ENCODE data around the gene GAGE12G.
"Not testable (repeated sequence)": the region's sequence is repeated elsewhere in the genome, so short reads cannot be mapped to it uniquely, and the experiment has no call there.

GAGE12G gene, protein sequence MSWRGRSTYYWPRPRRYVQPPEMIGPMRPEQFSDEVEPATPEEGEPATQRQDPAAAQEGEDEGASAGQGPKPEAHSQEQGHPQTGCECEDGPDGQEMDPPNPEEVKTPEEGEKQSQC

DNA sequence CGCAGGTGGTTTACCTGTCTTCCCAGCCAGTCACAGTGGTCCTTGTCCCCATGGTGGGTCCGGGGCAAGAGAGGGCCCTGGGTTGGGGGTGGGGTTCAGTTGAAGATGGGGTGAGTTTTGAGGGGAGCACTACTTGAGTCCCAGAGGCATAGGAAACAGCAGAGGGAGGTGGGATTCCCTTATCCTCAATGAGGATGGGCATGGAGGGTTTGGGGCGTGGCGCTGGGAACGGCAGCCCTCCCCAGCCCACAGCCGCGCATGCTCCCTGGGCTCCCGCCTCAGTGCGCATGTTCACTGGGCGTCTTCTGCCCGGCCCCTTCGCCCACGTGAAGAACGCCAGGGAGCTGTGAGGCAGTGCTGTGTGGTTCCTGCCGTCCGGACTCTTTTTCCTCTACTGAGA lies at the start of gene GAGE12G:
TSS of gene GAGE12G (plus strand) at position 301 of the 400 bp plus-strand sequence. CDS start 1,155 bp downstream, outside the sequence.
- DNase-seq (ENCODE audit: low read depth, low spot score) = not testable (repeated sequence)

DNA sequence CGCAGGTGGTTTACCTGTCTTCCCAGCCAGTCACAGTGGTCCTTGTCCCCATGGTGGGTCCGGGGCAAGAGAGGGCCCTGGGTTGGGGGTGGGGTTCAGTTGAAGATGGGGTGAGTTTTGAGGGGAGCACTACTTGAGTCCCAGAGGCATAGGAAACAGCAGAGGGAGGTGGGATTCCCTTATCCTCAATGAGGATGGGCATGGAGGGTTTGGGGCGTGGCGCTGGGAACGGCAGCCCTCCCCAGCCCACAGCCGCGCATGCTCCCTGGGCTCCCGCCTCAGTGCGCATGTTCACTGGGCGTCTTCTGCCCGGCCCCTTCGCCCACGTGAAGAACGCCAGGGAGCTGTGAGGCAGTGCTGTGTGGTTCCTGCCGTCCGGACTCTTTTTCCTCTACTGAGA lies 38.3 kb upstream of the GAGE12G start, which contains the start of gene GAGE12C:
TSS of gene GAGE12C (plus strand) at position 301 of the 400 bp plus-strand sequence. CDS start 1,155 bp downstream, outside the sequence.
- not testable (repeated sequence) for DNase-seq (ENCODE audit: low read depth, low spot score)

DNA sequence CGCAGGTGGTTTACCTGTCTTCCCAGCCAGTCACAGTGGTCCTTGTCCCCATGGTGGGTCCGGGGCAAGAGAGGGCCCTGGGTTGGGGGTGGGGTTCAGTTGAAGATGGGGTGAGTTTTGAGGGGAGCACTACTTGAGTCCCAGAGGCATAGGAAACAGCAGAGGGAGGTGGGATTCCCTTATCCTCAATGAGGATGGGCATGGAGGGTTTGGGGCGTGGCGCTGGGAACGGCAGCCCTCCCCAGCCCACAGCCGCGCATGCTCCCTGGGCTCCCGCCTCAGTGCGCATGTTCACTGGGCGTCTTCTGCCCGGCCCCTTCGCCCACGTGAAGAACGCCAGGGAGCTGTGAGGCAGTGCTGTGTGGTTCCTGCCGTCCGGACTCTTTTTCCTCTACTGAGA lies 28.8 kb upstream of the GAGE12G start, which contains the start of gene GAGE12D:
TSS of gene GAGE12D (plus strand) at position 301 of the 400 bp plus-strand sequence. CDS start 1,155 bp downstream, outside the sequence.
- not testable (repeated sequence) for DNase-seq (ENCODE audit: low read depth, low spot score)

DNA sequence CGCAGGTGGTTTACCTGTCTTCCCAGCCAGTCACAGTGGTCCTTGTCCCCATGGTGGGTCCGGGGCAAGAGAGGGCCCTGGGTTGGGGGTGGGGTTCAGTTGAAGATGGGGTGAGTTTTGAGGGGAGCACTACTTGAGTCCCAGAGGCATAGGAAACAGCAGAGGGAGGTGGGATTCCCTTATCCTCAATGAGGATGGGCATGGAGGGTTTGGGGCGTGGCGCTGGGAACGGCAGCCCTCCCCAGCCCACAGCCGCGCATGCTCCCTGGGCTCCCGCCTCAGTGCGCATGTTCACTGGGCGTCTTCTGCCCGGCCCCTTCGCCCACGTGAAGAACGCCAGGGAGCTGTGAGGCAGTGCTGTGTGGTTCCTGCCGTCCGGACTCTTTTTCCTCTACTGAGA lies 19.2 kb upstream of the GAGE12G start, which contains the start of gene GAGE12E:
TSS of gene GAGE12E (plus strand) at position 301 of the 400 bp plus-strand sequence. CDS start 1,155 bp downstream, outside the sequence.
- not testable (repeated sequence) for DNase-seq (ENCODE audit: low read depth, low spot score)

DNA sequence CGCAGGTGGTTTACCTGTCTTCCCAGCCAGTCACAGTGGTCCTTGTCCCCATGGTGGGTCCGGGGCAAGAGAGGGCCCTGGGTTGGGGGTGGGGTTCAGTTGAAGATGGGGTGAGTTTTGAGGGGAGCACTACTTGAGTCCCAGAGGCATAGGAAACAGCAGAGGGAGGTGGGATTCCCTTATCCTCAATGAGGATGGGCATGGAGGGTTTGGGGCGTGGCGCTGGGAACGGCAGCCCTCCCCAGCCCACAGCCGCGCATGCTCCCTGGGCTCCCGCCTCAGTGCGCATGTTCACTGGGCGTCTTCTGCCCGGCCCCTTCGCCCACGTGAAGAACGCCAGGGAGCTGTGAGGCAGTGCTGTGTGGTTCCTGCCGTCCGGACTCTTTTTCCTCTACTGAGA lies 9.7 kb upstream of the GAGE12G start, which contains the start of gene GAGE12F:
TSS of gene GAGE12F (plus strand) at position 301 of the 400 bp plus-strand sequence. CDS start 1,155 bp downstream, outside the sequence.
- DNase-seq (ENCODE audit: low read depth, low spot score) = not testable (repeated sequence)

DNA sequence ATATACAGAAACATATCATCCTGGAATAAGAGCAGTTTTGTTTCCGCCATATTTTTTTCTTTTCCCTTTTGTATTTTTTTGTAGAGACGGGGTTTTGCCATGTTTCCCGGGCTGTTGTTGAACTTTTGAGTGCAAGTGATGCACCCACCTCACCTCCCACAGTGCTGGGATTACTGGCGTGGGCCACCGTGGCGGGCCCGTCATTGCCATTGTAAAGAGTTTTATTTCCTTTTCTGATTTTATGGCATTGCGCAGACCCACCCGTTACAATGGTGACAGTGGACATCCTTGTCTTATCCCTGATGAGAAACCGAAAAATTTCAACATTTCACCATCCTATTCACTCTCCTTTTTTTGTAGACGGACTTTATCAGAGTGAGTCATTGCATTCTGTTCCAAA lies 1.5 kb upstream of the GAGE12G start:
- DNase-seq (ENCODE audit: low read depth, low spot score) = not testable (repeated sequence)

DNA sequence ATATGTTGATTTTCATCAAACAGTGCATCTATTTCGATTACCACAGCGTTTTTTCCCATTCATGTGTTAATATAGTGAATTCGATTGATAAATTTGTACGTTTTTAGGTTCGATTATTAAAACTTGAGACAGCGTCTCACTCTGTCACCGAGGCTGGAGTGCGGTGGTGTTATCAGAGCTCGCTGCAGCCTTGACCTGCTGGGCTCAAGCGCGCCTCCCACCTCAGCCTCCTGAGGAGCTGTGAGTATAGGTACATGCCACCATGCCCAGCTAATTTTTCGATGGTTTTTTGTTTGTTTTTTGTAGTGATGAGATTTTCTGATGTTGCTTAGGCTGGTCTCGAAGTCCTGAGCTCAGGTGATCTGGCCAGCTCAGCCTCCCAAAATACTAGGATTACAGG lies 1.0 kb upstream of the GAGE12G start:
- not testable (repeated sequence) for DNase-seq (ENCODE audit: low read depth, low spot score)

DNA sequence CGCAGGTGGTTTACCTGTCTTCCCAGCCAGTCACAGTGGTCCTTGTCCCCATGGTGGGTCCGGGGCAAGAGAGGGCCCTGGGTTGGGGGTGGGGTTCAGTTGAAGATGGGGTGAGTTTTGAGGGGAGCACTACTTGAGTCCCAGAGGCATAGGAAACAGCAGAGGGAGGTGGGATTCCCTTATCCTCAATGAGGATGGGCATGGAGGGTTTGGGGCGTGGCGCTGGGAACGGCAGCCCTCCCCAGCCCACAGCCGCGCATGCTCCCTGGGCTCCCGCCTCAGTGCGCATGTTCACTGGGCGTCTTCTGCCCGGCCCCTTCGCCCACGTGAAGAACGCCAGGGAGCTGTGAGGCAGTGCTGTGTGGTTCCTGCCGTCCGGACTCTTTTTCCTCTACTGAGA lies 9.4 kb downstream of the GAGE12G start, which contains the start of gene GAGE12H:
TSS of gene GAGE12H (plus strand) at position 301 of the 400 bp plus-strand sequence. CDS start 1,155 bp downstream, outside the sequence.
- not testable (repeated sequence) for DNase-seq (ENCODE audit: low read depth, low spot score)

DNA sequence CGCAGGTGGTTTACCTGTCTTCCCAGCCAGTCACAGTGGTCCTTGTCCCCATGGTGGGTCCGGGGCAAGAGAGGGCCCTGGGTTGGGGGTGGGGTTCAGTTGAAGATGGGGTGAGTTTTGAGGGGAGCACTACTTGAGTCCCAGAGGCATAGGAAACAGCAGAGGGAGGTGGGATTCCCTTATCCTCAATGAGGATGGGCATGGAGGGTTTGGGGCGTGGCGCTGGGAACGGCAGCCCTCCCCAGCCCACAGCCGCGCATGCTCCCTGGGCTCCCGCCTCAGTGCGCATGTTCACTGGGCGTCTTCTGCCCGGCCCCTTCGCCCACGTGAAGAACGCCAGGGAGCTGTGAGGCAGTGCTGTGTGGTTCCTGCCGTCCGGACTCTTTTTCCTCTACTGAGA lies 19.0 kb downstream of the GAGE12G start, which contains the start of gene GAGE2A:
TSS of gene GAGE2A (plus strand) at position 301 of the 400 bp plus-strand sequence. CDS start 1,155 bp downstream, outside the sequence.
- DNase-seq (ENCODE audit: low read depth, low spot score) = not testable (repeated sequence)

DNA sequence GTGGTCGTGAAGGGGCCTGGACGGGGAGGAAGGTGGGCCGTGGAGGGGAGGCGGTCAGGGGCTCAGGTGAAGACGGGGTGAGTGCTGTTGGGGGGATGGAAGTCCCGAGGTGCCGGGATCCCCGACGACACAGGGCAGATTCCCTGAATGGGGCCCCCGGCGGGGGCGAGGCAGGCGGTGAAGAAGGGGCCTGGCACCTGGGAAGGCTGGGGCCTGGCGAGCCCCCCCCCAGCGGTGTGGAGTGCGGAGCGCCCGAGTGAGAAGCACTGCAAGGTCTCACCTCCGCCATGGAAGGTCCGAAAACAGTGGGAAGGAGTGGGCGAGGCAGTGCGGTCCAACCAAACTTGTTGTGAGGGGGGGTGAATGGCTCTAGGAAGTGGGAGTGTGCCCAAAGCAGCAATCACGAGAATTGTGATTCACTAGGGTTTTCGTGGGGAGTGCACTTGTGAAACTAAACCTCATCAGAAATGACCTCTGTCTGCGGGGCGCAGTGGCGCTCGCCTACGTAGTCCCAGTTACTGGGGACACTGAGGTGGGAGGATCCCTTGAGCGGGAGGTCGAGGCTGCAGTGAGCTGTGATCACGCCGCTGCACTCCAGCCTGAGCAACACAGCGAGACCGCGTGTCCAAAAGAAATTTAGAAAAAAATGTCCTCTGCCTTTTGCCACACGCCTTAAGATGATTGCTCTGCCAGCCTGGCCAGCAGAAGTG lies 19.7 kb downstream of the GAGE12G start:
- not testable (repeated sequence) for DNase-seq (ENCODE audit: low read depth, low spot score)

DNA sequence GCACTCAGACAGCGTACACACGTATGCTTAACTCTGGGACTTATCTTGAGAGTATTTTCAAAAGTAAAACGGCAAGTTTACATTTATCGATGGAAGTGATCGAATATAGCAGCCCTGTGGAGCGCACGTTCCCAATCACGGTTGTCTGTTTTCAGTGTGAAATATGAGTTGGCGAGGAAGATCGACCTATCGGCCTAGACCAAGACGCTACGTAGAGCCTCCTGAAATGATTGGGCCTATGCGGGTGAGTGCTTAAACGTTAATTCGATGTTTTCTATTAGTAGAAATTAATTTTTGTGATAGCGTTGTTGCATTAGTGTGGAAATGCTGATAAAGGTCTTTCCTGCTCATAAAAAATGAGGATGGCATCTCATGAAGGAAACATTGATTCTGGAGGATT lies 20.3 kb downstream of the GAGE12G start:
- not testable (repeated sequence) for DNase-seq (ENCODE audit: low read depth, low spot score)

DNA sequence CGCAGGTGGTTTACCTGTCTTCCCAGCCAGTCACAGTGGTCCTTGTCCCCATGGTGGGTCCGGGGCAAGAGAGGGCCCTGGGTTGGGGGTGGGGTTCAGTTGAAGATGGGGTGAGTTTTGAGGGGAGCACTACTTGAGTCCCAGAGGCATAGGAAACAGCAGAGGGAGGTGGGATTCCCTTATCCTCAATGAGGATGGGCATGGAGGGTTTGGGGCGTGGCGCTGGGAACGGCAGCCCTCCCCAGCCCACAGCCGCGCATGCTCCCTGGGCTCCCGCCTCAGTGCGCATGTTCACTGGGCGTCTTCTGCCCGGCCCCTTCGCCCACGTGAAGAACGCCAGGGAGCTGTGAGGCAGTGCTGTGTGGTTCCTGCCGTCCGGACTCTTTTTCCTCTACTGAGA lies 28.5 kb downstream of the GAGE12G start, which contains the start of gene GAGE1:
TSS of gene GAGE1 (plus strand) at position 301 of the 400 bp plus-strand sequence. CDS start 1,155 bp downstream, outside the sequence.
- DNase-seq (ENCODE audit: low read depth, low spot score) = not testable (repeated sequence)

DNA sequence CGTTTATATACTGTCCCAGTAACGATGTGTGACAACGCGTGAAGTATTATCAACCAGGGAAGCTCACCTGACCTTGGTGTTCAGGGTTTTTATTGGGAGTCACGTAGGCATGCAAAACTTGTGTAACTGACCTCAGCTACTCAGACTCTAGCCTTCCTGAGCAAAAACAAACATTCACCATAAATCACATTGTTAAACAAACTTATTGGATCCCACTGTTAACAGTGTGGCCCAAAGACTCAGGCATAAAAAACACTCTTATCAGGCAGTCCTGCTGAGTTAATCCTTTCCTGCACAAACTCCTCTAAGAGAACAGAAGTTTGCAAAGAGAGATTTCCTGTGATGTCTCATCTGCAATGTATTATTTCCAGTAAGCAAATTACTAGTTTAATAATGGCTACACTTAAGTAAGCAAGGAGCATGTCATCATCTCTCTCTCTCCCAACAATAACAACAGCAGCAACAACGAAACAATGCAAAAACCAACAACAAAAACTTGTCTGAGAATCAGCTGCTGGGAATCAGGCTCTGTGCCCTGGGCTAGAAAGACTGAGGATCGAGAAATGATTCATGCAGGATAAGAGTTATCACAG lies 40.6 kb downstream of the GAGE12G start:
- DNase-seq (ENCODE audit: low read depth, low spot score) = no peak

DNA sequence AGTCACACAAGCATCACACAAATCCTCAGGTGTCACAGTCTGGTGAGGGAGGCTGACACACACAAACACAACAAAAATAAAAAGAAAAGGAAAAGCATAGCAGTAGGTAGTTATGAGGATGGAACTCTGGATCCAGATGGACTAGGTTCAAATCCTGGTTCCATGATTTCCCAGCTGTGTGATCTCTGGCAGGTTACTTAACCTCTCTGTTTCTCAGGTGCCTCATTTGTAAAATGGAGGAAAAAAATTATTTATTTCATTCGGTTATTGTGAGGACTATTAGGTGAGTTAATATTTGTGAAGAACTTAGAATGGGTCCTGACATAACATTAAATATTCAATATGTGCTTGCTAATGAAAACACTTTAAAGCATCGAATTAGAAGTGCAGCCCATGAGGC lies 48.4 kb downstream of the GAGE12G start:
- DNase-seq (ENCODE audit: low read depth, low spot score) = no peak

Measured in smooth muscle cell of the brain vasculature (primary cell).